Smooth muscle cell of bladder (primary cell): Measurements from ENCODE around the gene TAS2R38. TPM values are rescaled to one million over a fixed set of nuclear protein-coding genes. Genes with fewer than 3 reads are reported as not detected.

Experiments
- total RNA-seq: library from RNA; depleted of rRNA; stranded (reverse); fragments of >200 nt; gene quantifications from 2 replicates; pipeline ENCODE4 v1.2.3, GENCODE V29; 2014

TAS2R38 gene
- not detected in 2 replicates for total RNA-seq

GRCh38 chr7:141973673-141974072 is at the start of gene TAS2R38:
Gene TAS2R38 (minus strand): TSS chr7:141973773. CDS start chr7:141973689, 84 bp downstream.

GRCh38 chr7:141946796-141947195 is 26.8 kb downstream of the TAS2R38 start, which contains the start of gene CLEC5A:
Gene CLEC5A (minus strand): TSS chr7:141946974. CDS start chr7:141946292, 682 bp downstream.

Other genes with a start within 250 kb of the TAS2R38 start
- gene SSBP1, start 235.4 kb downstream of the TAS2R38 start, total RNA-seq, result 137 and 162 TPM in 2 replicates
- gene TAS2R3, start 209.7 kb downstream of the TAS2R38 start, total RNA-seq, result 0.85 and 1.8 TPM in 2 replicates
- 0.85 and 0.92 TPM in 2 replicates for gene TAS2R4, start 197.1 kb downstream of the TAS2R38 start, total RNA-seq
- 0.57 and 0.92 TPM in 2 replicates for gene TAS2R5, start 183.6 kb downstream of the TAS2R38 start, total RNA-seq
- gene PRSS37, start 132.3 kb downstream of the TAS2R38 start, total RNA-seq, result not detected in 2 replicates
- not detected in 2 replicates for gene OR9A4, start 57.4 kb downstream of the TAS2R38 start, total RNA-seq
- not detected in 2 replicates for gene CLEC5A, start 26.8 kb downstream of the TAS2R38 start, total RNA-seq
- under 0.01 TPM in 2 replicates for gene MGAM, start 22.1 kb upstream of the TAS2R38 start, total RNA-seq
- gene MGAM2, start 137.9 kb upstream of the TAS2R38 start, total RNA-seq, result not detected in 2 replicates